Astrocyte of the cerebellum (primary cell): ENCODE results near the gene LRRC4C.

ENCODE experiments used
- DNase-seq: peaks from one replicate; pipeline ENCODE4 v3.0.0-alpha.2; 2011; ENCODE audit warnings: low read depth
- H3K4me3 ChIP-seq: 2 replicates; pipeline ENCODE4 v1.5.1; 2011; ENCODE audit warnings: mild to moderate bottlenecking, low read depth, low read length, moderate library complexity
- in situ Hi-C: cut with HindIII; loops from 2 replicates; pipeline ENCODE4 v1.10.0; 2017; ENCODE audit warnings: low sequenced_read_pairs
- TF ChIP-seq, protein P1 (sequence below): IDR thresholded peaks from 2 replicates; pipeline ENCODE4 v1.5.1; 2012; ENCODE audit warnings: low read length, low read depth, moderate library complexity, mild to moderate bottlenecking; ENCODE audit errors: missing control alignments

Gene LRRC4C

DNA sequence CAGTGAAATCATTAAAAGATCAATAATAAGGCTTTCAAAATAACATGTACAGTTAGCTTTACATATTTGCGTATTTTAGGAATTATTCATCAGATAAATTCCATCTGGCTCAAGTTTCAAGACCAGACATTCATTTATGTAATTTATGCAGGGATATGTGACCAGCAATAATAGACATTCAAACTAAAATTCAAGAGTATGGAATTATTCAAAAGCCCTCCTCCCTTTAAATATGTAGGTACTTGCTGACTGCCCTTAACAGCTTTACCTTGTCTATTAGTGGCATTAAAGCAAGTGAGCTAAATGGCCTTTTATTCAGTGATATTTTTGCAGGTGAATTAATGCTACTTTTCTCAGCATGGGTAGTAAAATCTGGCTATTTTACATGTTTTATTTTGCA is 126.1 kb downstream of the LRRC4C start:
- H3K4me3 ChIP-seq: no peak overlapping the region
- TF ChIP-seq, protein P1, sequence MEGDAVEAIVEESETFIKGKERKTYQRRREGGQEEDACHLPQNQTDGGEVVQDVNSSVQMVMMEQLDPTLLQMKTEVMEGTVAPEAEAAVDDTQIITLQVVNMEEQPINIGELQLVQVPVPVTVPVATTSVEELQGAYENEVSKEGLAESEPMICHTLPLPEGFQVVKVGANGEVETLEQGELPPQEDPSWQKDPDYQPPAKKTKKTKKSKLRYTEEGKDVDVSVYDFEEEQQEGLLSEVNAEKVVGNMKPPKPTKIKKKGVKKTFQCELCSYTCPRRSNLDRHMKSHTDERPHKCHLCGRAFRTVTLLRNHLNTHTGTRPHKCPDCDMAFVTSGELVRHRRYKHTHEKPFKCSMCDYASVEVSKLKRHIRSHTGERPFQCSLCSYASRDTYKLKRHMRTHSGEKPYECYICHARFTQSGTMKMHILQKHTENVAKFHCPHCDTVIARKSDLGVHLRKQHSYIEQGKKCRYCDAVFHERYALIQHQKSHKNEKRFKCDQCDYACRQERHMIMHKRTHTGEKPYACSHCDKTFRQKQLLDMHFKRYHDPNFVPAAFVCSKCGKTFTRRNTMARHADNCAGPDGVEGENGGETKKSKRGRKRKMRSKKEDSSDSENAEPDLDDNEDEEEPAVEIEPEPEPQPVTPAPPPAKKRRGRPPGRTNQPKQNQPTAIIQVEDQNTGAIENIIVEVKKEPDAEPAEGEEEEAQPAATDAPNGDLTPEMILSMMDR: no peak
- in situ Hi-C loops: no loop called here
- no peak for DNase-seq

DNA sequence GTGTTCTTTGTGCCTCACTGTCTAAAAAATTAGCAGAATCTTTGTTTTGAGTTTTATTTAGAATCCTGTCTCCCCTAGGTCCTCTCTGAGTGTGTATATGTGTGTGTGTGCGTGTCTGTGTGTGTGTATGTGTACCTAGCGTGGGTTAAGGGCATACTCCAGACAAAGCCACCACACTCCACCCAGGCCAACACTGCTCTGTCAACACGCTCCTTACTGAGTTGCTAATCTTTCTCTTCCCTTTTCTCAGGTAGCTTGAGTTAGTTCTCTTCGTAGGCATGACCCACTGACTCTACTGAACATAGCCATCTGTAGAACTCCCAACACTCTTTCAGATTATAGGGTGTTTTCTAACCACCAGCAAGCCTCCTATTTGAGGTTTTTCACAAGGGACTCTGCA is 131.1 kb downstream of the LRRC4C start:
- no peak overlapping the region for H3K4me3 ChIP-seq
- in situ Hi-C loops: no loop called here
- TF ChIP-seq, protein P1: no peak
- no peak for DNase-seq

GRCh38 chr11:41323446-41323845 is 136.0 kb downstream of the LRRC4C start:
- H3K4me3 ChIP-seq: no peak overlapping the region
- DNase-seq: no peak
- in situ Hi-C loops: no loop called here
- TF ChIP-seq, protein P1: no peak

- no peak for DNase-seq
- TF ChIP-seq, protein P1: no peak
- H3K4me3 ChIP-seq: no peak overlapping the region
- in situ Hi-C loops: no loop called here
Observed at GRCh38 chr11:41320653-41321052, 138.8 kb downstream of the LRRC4C start.

DNA sequence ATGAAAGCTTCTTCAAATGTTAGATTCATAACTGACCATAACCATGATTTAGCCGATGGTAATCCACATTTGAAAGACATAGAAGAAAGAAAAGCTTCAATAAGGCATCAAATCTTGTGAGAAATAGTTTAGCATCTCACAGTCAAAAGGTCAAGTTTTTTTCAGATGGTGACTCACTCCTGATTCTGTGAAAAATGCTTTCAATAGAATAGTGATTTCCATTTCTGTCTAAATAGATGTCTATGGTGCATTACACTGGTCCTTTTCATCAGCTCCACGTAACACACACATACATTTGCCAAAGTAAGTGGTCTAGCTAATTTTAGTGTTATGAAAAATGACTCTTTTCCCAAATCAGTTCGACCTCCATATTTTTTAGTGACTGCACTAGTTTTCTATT is 139.2 kb downstream of the LRRC4C start:
- TF ChIP-seq, protein P1: no peak
- no peak overlapping the region for H3K4me3 ChIP-seq
- DNase-seq: no peak
- in situ Hi-C loops: no loop called here

DNA sequence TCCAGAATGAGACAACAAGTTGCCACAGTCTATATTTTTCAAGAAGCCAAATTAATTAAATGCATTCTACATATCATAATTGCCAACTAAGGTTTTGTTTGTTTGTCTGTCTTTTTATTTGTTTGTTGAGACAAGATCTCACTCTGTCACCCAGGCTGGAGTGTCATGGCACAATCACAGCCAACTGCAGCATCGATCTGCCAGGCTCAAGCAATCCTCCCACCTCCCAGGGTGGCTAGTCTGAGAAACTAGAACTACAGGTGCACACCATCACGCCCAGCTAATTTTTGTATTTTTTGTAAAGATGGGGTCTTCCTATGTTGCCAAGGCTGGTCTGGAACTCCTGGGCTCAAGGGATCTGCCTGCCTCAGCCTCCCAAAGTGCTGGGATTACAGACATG is 140.0 kb downstream of the LRRC4C start:
- TF ChIP-seq, protein P1: no peak

GRCh38 chr11:41316751-41317150 is 142.7 kb downstream of the LRRC4C start:
- no peak overlapping the region for H3K4me3 ChIP-seq
- TF ChIP-seq, protein P1: no peak
- in situ Hi-C loops: no loop called here
- peak; percentile 87 for DNase-seq

More for the DNA sequence above, 140.0 kb downstream of the LRRC4C start:
- no peak overlapping the region for H3K4me3 ChIP-seq
- in situ Hi-C loops: no loop called here
- DNase-seq: no peak
